Retina (tissue), 1 donor: ENCODE measurements around the gene CIB4.

Experiments used
- DNase-seq: peaks from one replicate; pipeline ENCODE4 v3.0.0-alpha.2; 2016

CIB4 gene

GRCh38 chr2:26537826-26538475 lies 103.2 kb downstream of the CIB4 start:
- no peak for DNase-seq

GRCh38 chr2:26537069-26537825 lies 103.9 kb downstream of the CIB4 start:
- no peak for DNase-seq

GRCh38 chr2:26536371-26537068 lies 104.6 kb downstream of the CIB4 start:
- no peak for DNase-seq

- no peak for DNase-seq
These were observed 105.4 kb downstream of the CIB4 start for GRCh38 chr2:26535663-26536275.

GRCh38 chr2:26534865-26535662 lies 106.1 kb downstream of the CIB4 start:
- DNase-seq: no peak

- no peak for DNase-seq
These were observed 106.9 kb downstream of the CIB4 start for GRCh38 chr2:26534098-26534864.

GRCh38 chr2:26533661-26534060 lies 107.5 kb downstream of the CIB4 start:
- no peak for DNase-seq

GRCh38 chr2:26532301-26533250 lies 108.6 kb downstream of the CIB4 start:
- DNase-seq: peak; percentile 51
